Measurements from ENCODE around the gene CPVL.

GRCh38 chr7:29185613-29186012, 39.3 kb upstream of the CPVL start:
- TF ChIP-seq CHD2 (IDR thresholded peaks at IDR 0.05; ENCODE audit: low read length, partially characterized antibody) = no peak
- TF ChIP-seq PHF8 (IDR thresholded peaks at IDR 0.05; ENCODE audit: borderline replicate concordance, low read depth) = no peak

All from A549 (cell line).